GM18520 (cell line): Measurements from ENCODE around the gene OST4.
A peak's percentile ranks its signal among the peaks of the same experiment; 100 is the strongest.

ENCODE experiments used
- ATAC-seq: cut with Tn5 transposase; IDR thresholded peaks from one replicate; pipeline ENCODE4 v1.9.1; 2021; ENCODE audit not compliant: unreplicated experiment

OST4 gene

DNA sequence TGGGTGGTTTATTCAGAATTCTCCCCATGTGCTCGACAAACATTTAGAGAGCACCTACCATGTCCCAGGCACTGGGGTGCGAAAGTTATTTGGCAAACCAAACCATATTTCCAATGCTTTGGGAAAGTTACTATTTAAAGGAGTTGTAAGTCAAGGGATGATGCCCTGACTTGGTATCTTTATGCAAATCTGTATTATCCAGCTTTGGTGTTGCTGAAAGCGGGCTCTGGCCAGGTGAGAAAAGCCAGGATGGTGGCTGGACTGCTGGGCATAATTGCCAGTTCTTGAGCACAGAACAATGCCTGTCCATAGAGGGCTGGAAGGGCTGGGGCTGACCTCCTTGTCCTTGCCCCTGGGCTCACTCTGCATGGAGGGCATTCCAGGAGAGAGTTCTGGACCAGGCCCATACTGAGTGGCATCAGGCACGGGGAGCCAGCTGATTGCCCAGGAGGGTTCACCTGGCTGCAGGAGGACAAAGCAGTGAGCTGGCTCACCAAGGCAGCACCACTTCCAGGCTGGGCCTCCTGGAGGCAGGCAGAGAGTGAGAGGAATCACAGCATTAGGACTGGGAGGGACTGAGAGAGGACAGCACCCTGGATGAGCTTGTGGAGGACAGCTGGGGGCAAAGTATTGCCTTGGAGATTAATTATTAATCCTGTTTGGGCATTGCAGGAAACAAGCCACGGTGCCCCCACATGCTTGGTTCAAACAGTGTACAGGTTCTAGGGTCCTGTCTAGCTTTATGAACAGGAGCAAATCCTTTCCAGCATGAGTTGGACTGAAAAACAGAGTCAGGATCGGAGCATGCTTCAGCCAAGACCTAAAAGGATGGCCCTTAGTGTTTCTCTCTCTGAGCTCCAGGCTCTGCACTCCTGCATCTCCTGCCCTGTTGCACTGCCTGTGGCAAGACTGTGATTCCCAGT is 22.2 kb upstream of the OST4 start:
- ATAC-seq = no peak

DNA sequence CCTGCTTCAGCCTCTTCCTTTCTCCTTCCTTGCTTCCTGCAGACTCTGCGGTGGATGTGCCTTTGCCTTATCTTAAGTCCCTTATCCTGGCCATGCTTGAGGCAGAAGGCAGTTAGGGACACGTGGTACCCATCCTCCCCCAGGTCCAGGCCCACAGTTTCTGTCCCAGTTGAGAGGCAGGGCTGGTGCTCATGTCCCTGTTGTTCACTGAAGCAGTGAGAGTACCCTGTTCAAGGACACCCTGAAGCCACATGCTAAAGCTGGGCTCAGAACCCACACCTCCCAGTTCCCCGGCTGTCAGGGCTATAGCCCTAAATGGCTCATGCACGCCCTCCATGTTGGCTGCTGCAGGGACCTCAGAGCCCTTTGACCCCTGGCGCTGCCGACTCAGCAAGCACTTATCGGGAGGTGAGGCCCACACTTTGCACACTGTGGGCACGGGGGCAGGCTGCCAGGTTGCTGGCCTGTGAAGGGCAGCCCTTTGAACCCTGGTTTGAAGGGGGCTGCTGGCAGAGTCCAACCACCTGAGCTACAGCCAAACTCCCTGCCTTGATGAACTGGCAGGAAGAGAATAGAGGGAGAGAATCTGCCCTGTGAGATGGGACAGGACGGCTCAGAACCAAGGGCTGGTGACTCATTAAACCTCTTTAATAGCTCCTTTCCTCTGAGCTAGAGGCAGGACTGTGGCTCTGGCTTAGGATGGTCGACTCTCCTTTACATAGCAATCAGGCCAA is 21.4 kb upstream of the OST4 start:
- ATAC-seq = no peak

DNA sequence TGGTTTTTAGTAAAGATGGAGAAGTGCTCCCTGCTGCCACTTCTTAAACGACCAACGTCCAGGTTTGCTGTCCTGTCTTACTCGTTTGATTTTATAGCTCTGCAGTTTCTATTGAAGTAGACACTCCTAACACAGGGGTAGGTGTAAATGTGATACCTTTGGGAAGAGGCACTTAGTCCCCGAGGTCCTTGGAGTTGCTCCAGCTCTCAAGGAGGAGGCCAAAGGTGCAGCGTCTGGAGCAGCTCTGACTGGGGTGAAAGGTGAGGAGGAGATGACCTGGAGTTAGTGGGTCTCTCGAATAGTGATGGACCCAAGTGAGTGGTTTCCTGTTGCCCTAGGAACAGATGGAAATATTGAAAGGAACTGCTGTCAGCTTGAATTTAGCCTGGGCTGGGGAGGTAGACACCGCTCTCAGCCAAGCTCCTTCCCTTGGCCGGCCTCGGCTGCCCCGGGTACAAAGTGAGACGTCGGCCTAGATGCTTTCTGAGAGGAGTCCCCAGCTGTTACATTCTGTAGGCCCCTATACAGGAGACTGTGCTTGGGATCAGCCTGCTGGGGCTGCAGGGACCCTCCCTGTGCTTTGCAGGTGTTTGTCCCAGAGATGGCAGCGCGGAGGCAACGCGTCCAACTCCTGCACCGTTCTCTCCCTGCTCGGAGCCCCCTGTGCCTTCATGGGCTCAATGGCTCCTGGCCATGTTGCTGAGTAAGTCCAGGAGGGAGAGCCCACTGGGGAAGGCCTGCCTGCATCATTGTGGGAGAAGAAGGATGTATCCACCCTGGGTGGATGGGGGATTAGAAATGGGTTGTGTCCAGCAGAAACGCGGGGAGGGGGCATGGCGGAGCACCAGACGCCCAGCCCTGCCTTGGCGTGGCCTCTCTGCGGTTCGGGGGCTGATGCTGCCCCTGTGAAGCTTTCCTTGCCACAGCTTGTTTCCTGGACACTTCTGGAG is 20.6 kb upstream of the OST4 start:
- ATAC-seq = no peak

DNA sequence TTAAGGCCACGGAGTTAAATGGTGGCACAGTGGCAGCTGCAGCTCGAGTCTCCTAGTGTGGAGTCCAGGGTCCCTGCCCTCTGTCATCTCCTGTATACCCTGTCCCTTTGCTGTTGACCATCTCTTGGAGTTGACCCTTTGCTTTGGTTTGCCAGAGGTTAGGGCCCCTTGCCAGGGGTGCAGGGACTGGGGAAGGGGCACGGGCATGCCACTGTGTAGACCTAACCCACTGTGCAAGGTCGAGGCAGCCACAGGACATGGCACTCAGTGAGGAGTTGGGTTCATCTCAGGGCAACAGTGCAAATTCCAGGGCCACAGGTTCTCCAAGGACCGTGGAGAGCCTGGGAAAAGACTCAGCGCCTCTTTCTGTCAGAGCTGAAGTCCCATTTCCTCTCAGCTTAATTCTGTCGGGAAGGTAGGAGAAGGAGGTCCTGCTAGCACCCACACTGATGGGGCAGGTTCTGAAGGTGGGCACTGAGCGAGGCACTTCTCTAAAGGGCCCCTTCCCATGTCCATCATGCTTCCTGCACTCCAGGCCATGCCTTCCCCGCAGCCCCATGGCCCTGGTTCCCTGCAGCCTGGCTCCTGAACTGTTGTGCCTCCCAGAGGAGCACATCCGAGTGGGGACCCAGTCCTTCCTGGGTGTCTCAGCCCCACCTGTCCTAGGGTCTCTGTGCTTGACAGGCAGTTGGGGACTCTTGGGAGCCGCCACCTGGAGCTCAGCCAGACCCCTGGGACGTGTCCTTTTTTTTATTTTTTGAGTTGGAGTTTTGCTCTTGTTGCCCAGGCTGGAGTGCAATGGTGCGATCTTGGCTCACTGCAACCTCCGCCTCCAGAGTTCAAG is 17.9 kb upstream of the OST4 start:
- no peak for ATAC-seq

DNA sequence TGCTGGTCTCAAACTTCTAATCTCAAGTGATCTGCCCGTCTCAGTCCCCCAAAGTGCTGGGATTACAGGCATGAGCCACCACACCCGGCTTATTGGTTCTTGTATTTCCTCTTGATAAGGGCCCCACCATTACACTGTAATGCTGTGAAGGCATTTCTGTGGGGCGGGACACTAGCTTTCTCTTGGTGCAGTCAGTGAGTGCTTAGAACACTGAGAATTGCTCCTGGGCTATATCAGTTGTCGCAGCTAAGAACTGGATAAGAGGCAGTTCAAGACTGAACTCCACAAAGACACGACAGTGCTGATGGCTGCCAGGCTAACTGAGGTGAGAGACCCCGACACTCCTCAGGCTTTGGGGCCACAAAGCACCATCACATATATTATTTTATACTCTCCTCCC is 17.2 kb upstream of the OST4 start:
- ATAC-seq = no peak

DNA sequence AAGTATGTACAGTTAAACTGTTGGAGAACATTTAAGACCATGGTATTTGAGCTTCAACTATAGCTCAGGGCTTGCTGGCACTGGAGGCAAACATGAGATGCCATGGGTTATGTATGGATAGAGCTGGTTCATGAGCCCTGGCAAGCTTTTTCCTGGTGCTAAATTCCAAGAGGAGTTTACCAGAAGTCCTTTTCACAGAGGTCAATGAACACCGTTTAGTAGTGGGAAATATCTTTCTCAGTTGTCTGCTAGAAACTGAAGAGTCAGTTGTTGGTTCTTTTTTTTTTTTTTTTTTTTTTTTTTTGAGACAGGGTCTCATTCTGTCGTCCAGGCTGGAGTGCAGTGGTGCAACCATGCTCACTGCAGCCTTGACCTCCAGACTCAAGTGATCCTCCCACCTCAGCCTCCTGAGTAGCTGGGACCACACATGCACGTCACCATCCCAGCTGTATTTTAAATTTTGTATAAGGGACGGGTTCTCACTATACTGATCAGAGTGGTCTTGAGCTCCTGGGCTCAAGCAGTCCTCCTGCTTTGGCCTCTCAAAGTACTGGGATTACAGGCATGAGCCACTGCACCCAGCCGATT is 16.5 kb upstream of the OST4 start:
- ATAC-seq = no peak

DNA sequence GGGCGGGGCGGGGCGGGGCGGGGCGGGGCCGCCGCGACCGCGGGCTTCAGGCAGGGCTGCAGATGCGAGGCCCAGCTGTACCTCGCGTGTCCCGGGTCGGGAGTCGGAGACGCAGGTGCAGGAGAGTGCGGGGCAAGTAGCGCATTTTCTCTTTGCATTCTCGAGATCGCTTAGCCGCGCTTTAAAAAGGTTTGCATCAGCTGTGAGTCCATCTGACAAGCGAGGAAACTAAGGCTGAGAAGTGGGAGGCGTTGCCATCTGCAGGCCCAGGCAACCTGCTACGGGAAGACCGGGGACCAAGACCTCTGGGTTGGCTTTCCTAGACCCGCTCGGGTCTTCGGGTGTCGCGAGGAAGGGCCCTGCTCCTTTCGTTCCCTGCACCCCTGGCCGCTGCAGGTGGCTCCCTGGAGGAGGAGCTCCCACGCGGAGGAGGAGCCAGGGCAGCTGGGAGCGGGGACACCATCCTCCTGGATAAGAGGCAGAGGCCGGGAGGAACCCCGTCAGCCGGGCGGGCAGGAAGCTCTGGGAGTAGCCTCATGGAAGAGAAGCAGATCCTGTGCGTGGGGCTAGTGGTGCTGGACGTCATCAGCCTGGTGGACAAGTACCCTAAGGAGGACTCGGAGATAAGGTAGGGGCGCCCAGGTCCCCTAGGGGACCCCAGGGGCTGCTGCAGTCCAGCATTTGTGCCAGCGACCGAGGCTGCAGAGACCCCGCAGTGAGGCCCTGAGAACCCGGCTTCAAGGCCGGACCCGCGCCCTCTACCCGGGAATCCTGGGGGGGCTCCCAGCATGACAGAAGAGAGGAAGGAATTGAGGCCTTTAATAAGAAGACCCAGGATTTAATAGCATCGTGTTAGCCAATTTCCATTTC is 15.5 kb upstream of the OST4 start, which contains the start of gene KHK:
KHK (plus strand) TSS at position 49 of the 870 bp plus-strand sequence; CDS start at position 537, 488 bp downstream.
- no peak for ATAC-seq

DNA sequence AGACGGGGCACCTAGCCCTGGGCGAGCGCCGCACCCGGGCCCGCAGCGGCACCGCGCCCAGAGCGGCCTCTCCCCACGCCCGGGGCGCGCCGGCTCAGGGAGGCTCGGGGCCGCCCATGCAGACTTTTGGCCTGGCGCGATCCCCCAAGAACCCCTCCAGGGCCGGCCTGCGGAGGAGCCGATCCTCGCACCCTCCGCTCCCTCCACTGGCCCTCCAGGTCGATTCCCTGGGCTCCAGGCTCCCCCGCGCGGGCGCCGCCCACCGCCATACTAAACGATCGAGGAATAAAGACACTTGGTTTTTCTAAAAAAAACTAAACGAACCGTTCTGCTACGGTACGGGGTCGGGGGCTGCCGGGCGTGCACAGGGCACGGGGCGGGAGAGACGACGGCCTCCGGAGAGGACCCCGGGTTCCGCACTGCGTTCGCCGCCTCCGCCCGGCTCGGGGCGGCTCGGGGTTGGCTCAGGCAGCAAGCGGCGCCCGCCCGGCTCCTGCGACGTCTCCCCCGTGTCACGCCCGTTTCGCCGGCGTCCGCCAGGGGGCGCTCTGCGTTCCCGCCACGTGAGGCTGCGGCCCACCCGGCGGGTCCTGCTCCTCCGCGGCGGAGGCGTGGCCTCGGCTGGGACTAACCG is 14.8 kb upstream of the OST4 start:
- ATAC-seq = peak; percentile 74

DNA sequence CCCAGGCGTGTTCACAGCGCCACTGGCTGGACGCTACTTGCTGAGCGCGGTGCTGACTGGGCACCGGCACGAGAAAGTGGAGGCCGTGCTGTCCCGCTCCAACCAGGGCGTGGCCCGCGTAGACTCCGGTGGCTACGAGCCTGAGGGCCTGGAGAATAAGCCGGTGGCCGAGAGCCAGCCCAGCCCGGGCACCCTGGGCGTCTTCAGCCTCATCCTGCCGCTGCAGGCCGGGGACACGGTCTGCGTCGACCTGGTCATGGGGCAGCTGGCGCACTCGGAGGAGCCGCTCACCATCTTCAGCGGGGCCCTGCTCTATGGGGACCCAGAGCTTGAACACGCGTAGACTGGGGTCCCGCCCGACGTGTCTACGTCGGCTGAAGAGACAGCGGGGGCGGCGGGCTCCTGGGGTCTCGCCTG is 14.2 kb upstream of the OST4 start:
- no peak for ATAC-seq

DNA sequence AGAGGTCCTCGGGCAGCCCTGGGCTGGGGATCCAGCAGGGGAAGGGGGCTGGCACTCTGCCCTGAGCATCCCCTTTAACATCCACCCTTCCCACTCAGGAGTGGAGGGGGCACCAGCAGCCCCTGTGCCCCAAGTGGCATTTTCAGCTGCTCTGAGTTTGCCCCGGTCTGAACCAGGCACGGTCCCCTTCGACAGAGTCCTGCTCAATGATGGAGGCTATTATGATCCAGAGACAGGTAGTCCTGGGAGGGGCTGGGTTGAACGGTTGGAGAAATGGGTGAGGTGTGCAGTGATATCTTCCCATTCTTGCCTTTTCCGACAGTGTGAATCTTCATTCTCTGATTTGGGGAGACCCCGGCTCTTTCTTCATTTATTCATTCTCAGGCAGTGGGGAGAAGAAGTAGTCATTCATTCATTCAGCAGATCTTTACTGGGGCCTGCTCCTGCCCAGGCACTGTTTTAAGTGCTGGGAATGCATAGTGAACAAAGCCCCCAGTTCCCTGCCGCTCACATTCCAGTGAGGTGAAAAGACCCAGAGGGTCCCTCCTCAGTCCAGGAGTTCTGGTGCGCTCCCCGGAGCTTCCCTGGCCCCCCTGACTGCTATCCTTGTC is 13.7 kb upstream of the OST4 start:
- ATAC-seq = no peak

DNA sequence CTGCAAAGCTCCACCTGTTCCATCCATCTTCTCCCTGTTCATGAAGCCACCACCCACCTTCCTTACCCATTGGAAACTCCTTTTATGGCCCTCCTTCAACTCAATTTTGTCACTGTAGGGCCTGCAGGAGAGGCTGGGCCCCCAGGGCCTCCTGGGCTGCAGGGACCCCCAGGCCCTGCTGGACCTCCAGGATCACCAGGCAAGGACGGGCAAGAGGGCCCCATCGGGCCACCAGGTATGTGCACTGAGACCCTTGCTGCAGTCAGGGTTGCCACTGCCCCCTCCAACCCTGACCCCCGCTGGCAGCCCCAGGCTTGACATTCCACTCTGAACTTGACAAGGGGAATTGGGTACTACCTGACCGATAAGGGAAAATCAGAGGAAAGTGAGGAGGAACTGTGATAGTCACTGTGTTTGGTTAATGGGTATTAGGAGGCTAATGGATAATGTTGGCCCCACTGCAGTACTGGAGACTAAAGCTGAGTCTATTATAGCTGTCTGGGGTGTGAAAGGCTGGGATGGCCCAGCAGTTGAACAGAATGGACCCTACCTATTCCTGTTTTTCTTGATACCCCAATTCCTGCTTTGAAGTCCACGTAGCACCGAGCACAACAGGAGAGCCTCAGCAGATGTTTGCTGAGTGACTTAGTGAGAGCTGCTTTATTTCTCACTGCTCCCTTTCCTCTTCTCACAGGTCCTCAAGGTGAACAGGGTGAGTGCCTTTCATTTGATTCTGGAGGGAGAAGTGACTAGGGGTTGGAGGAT is 13.0 kb upstream of the OST4 start:
- no peak for ATAC-seq

DNA sequence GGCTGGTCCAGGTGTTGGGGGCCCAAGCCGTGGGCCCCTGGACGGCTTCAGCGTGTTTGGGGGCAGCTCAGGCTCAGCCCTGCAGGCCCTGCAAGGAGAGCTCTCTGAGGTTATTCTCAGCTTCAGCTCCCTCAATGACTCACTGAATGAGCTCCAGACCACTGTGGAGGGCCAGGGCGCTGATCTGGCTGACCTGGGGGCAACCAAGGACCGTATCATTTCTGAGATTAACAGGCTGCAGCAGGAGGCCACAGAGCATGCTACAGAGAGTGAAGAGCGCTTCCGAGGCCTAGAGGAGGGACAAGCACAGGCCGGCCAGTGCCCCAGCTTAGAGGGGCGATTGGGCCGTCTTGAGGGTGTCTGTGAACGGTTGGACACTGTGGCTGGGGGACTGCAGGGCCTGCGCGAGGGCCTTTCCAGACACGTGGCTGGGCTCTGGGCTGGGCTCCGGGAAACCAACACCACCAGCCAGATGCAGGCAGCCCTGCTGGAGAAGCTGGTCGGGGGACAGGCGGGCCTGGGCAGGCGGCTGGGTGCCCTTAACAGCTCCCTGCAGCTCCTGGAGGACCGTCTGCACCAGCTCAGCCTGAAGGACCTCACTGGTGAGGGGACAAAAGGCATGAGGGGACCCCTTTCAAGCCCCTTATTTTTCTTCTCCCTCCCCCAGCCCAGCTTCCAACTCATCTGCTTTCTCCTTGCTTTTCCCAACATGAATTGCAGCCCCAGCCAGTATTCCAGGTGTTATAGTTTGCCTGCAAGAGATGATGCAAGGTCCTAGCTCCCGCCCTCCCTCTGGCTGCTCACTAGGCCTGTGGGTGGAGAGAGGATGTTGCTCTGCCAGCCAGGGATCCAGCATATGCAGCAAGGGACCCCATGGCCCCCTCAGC is 12.2 kb upstream of the OST4 start:
- ATAC-seq = no peak

DNA sequence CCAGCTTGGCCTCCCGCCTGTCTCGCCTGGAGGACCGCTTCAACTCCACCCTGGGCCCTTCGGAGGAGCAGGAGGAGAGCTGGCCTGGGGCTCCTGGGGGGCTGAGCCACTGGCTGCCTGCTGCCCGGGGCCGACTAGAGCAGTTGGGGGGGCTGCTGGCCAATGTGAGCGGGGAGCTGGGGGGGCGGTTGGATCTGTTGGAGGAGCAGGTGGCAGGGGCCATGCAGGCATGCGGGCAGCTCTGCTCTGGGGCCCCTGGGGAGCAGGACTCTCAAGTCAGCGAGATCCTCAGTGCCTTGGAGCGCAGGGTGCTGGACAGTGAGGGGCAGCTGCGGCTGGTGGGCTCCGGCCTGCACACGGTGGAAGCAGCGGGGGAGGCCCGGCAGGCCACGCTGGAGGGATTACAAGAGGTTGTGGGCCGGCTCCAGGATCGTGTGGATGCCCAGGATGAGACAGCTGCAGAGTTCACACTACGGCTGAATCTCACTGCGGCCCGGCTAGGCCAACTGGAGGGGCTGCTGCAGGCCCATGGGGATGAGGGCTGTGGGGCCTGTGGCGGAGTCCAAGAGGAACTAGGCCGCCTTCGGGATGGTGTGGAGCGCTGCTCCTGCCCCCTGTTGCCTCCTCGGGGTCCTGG is 11.4 kb upstream of the OST4 start:
- no peak for ATAC-seq

DNA sequence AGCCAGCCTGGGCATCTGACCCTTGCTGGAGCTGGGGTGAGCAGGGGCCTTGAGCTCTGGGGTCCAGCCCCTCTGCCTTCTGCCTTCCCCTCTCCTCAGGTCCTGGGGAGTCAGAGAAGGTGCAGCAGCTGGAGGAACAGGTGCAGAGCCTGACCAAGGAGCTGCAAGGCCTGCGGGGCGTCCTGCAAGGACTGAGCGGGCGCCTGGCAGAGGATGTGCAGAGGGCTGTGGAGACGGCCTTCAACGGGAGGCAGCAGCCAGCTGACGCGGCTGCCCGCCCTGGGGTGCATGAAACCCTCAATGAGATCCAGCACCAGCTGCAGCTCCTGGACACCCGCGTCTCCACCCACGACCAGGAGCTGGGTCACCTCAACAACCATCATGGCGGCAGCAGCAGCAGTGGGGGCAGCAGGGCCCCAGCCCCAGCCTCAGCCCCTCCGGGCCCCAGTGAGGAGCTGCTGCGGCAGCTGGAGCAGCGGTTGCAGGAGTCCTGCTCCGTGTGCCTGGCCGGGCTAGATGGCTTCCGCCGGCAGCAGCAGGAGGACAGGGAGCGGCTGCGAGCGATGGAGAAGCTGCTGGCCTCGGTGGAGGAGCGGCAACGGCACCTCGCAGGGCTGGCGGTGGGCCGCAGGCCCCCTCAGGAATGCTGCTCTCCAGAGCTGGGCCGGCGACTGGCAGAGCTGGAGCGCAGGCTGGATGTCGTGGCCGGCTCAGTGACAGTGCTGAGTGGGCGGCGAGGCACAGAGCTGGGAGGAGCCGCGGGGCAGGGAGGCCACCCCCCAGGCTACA is 10.7 kb upstream of the OST4 start:
- ATAC-seq = no peak

DNA sequence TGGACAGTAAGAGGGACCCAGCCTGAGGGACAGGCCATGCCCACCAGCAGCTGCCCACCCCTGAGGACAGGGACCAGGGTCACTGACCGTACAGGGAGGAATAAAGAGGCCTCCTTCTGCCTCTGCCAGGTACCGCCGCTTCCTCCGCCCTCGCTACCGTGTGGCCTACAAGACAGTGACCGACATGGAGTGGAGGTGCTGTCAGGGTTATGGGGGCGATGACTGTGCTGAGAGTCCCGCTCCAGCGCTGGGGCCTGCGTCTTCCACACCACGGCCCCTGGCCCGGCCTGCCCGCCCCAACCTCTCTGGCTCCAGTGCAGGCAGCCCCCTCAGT is 9.1 kb upstream of the OST4 start:
- no peak for ATAC-seq
